ENCODE data around the gene PPFIA1. TPM values are rescaled to one million over a fixed set of nuclear protein-coding genes. Genes with fewer than 3 reads are reported as not detected.

The PPFIA1 gene
- total and polyA plus RNA-seq, 2 of the 8 experiments (the other 6 are each of a cell fraction or from before 2014, with no cell fraction given): 44.3 to 73.5 TPM

- no peak overlapping the region for H2BK12ac ChIP-seq (ENCODE audit: low read depth, low read length)
- DNase-seq (ENCODE audit: low read depth in 1 of 2, low spot score in 2 of 2) (no peak), FAIRE-seq (no peak)
- no peak overlapping the region for H3K23ac ChIP-seq (ENCODE audit: insufficient read length)
- H3K9ac ChIP-seq (replicated peaks in 1 of 4; ENCODE audit: extremely low read depth in 1 of 4, low read depth in 3 of 4, low read length in 3 of 4): no peak overlapping the region
- H3K18ac ChIP-seq (ENCODE audit: extremely low read depth, low read length): no peak overlapping the region
- peaks cover 0 to 8% (median 5%) of the 10 kb centered on the region in 4 experiments; a peak in 2 of 7 replicates for H3K4me1 ChIP-seq (replicated peaks in 1 of 4; ENCODE audit: control insufficient read depth in 3 of 4, insufficient read depth in 4 of 4, low read length in 3 of 4)
- H3K4me3 ChIP-seq (ENCODE audit: extremely low read depth in 1 of 4, insufficient read depth in 2 of 4, low read depth in 3 of 4, low read length in 4 of 4): no peak overlapping the region
- no peak overlapping the region for H2BK5ac ChIP-seq (ENCODE audit: low read depth, low read length)
- no peaks in the 10 kb centered on the region for H3K9me3 ChIP-seq (ENCODE audit: insufficient read depth in 2 of 2, low read depth in 1 of 2, low read length in 1 of 2)
- H4K5ac ChIP-seq (ENCODE audit: insufficient read length, low read depth, low read length): no peak overlapping the region
- CTCF ChIA-PET (ENCODE audit: partially characterized antibody): interaction anchor here (0.5 to 2.5 kb wide), 7 partner anchors 9 to 98 kb away, joined by 3 to 11 read pairs (median 4); no protein-coding TSS in a partner anchor
- H3K14ac ChIP-seq (ENCODE audit: insufficient read length): no peak overlapping the region
- peaks cover 6% of the 10 kb centered on the region for H3K79me1 ChIP-seq (ENCODE audit: low read depth, low read length)
- H4K91ac ChIP-seq (replicated peaks; ENCODE audit: insufficient read length, low read length): no peak overlapping the region
- no peak overlapping the region for H2AK5ac ChIP-seq (ENCODE audit: low read depth, low read length)
- H2AFZ ChIP-seq (ENCODE audit: low read length): no peak overlapping the region
- H4K20me1 ChIP-seq (replicated peaks in 1 of 2; ENCODE audit: control insufficient read depth in 1 of 2, insufficient read depth in 2 of 2, low read length in 2 of 2): peaks cover 0 to 16% of the 10 kb centered on the region in 2 experiments
- POLR2A ChIA-PET (ENCODE audit: partially characterized antibody): interaction anchor here (0.8 to 2.4 kb wide), 5 partner anchors 9 to 51 kb away, joined by 3 to 16 read pairs (median 4); no protein-coding TSS in a partner anchor
- H2BK120ac ChIP-seq (replicated peaks; ENCODE audit: low read depth, low read length): no peak overlapping the region
- peaks cover 4 to 56% (median 25%) of the 10 kb centered on the region in 4 experiments for H3K36me3 ChIP-seq (ENCODE audit: control insufficient read depth in 2 of 4, insufficient read depth in 4 of 4, low read length in 3 of 4)
- no peaks in the 10 kb centered on the region for H3K27me3 ChIP-seq (replicated peaks in 1 of 4; ENCODE audit: control insufficient read depth in 3 of 4, extremely low read depth in 1 of 4, insufficient read depth in 3 of 4, low read length in 3 of 4)
- H3K4me2 ChIP-seq (ENCODE audit: insufficient read depth in 1 of 2, low read depth in 2 of 2, low read length in 2 of 2): no peak overlapping the region; a peak in 1 of 4 replicates
- H3K56ac ChIP-seq (replicated peaks; ENCODE audit: insufficient read length, low read depth, low read length): no peak overlapping the region
- no peak overlapping the region for H2BK15ac ChIP-seq (ENCODE audit: low read length)
- WGBS, 2 experiments (ENCODE audit: extremely low coverage in 1 of 2, insufficient coverage in 1 of 2, insufficient read length in 1 of 2, insufficient replicate concordance in 2 of 2, low coverage in 1 of 2, low lambda C conversion rate in 2 of 2, missing lambda C conversion rate in 1 of 2): 87% methylated on average over 2 of the region's 2 CpGs; no CpG with 5 or more reads in 1 of the 2 experiments
- peaks cover 0 to 25% of the 10 kb centered on the region in 2 experiments; a peak in 3 of 4 replicates for H3K79me2 ChIP-seq (ENCODE audit: control insufficient read depth in 1 of 2, insufficient read depth in 2 of 2, low read length in 2 of 2)
- H4K8ac ChIP-seq (ENCODE audit: extremely low read depth, insufficient read depth, low read length): no peak overlapping the region
- H3K23me2 ChIP-seq (ENCODE audit: low read depth, low read length): no peaks in the 10 kb centered on the region
- H2BK20ac ChIP-seq (ENCODE audit: low read length): no peak overlapping the region
- no peak overlapping the region for H3K4ac ChIP-seq (replicated peaks; ENCODE audit: insufficient read length, low read depth, low read length)
- no peak overlapping the region for H3K27ac ChIP-seq (ENCODE audit: low read depth, low read length)
- no peak for TF ChIP-seq YY1 (IDR thresholded peaks at IDR 0.05; ENCODE audit: low read depth, low read length)
- TF ChIP-seq EGR1 (IDR thresholded peaks at IDR 0.05; ENCODE audit: borderline replicate concordance, low read depth, low read length): no peak
- TF ChIP-seq CTBP2 (IDR thresholded peaks at IDR 0.05; ENCODE audit: borderline replicate concordance, insufficient read depth, insufficient read length, low read length): no peak
- TF ChIP-seq ZNF274 (IDR thresholded peaks at IDR 0.05; ENCODE audit: borderline replicate concordance, extremely low read depth, low read length): no peak
- TF ChIP-seq SP1 (IDR thresholded peaks at IDR 0.05; ENCODE audit: low read depth, low read length): no peak
- TF ChIP-seq FOSL1 (IDR thresholded peaks at IDR 0.05; ENCODE audit: insufficient read depth, low read depth, low read length): no peak
- TF ChIP-seq SP4 (IDR thresholded peaks at IDR 0.05; ENCODE audit: low read length): no peak
- no peak for TF ChIP-seq KDM1A (IDR thresholded peaks at IDR 0.05; ENCODE audit: borderline replicate concordance, low read length)
- TF ChIP-seq JUND (IDR thresholded peaks at IDR 0.05; ENCODE audit: low read length): no peak
- no peak for TF ChIP-seq RXRA (IDR thresholded peaks at IDR 0.05; ENCODE audit: insufficient read depth, low read depth, low read length)
Observed at GRCh38 chr11:70322666-70323065, 52.2 kb downstream of the PPFIA1 start.

Measured in H1 (cell line).